Left lung (tissue), 10 donors: ENCODE measurements around the gene APOM. TPM values are rescaled to one million over a fixed set of nuclear protein-coding genes. Genes with fewer than 3 reads are reported as not detected.

Experiments
- ATAC-seq: fragments of 200-7000 bp; cut with Tn5 transposase; one replicate; pipeline ENCODE4 v1.9.1; 2020; ENCODE audit warnings: moderate library complexity
- DNase-seq, 4 donors: peaks; one replicate each; pipeline ENCODE4 v3.0.0-alpha.2; 2013 to 2020
- H3K27ac ChIP-seq, 2 donors: fragments of 200-600 bp; sonication (generic) in 1 of 2; one replicate each; pipeline versions ENCODE4 v1.5.0 to v1.8.0; 2020 to 2021
- H3K27me3 ChIP-seq, 2 donors: fragments of 200-600 bp; sonication (generic) in 1 of 2; one replicate each; pipeline versions ENCODE4 v1.5.0 to v1.8.0; 2020 to 2021
- H3K36me3 ChIP-seq, 2 donors: fragments of 200-600 bp; sonication (generic) in 1 of 2; one replicate each; pipeline versions ENCODE4 v1.5.0 to v1.8.0; 2020 to 2021
- H3K4me1 ChIP-seq, 2 donors: fragments of 200-600 bp; one replicate each; pipeline ENCODE4 v1.8.0; 2021
- H3K4me3 ChIP-seq, 2 donors: fragments of 200-600 bp; sonication (generic) in 1 of 2; one replicate each; pipeline versions ENCODE4 v1.5.0 to v1.8.0; 2020 to 2021; ENCODE audit warnings: mild to moderate bottlenecking in 1 of 2
- H3K9me3 ChIP-seq, 2 donors: fragments of 200-600 bp; sonication (generic) in 1 of 2; one replicate each; pipeline versions ENCODE4 v1.5.0 to v1.8.0; 2020 to 2021
- CTCF ChIP-seq, 2 donors: fragments of 200-600 bp; sonication (generic) in 1 of 2; IDR thresholded peaks; one replicate each; pipeline versions ENCODE4 v1.5.0 to v1.8.0; 2021; ENCODE audit warnings: antibody characterized with exemption in 2 of 2
- intact Hi-C, 2 donors: fragments of 100-400 bp; cut with DNase I; formaldehyde crosslinking; loops; one replicate each; pipeline versions ENCODE4 v1.11.2 to v1.14.2; 2022
- polyA plus RNA-seq, 6 donors: library from polyadenylated mRNA; unstranded; fragments of 120-200 nt; gene quantifications; one replicate each; pipeline ENCODE4 v1.2.1, GENCODE V29; 2013; ENCODE audit not compliant: insufficient read length in 6 of 6
- total RNA-seq, 2 donors: library from RNA; stranded (reverse); fragmentation: NEBNext Ultra II Directional; extraction: Animal tissue kit (Norgen Biotek cat#: 25700); gene quantifications; one replicate each; pipeline ENCODE4 v1.2.1, GENCODE V29; 2021
- donor health status: DM: no; HTN: yes; CAD: no.
- donor health status: DM: no; HTN: no; CAD: no.

APOM gene
- total and polyA plus RNA-seq, 8 donors, result 1.0 to 8.0 (median 5.5) TPM

- intact Hi-C loops, result loop anchor here in 1 of 2 donors (10.0 kb wide), 2 partner anchors 188 to 278 kb away; partner anchors contain the start of genes NELFE, NEU1 and SKIC2
- ATAC-seq, result no peak
- H3K4me3 ChIP-seq, result no peak overlapping the region
- H3K36me3 ChIP-seq, result peaks cover 0 to 27% of the 10 kb centered on the region in 2 donors
- no peaks in the 10 kb centered on the region for H3K27me3 ChIP-seq
- no peak for DNase-seq
- no peaks in the 10 kb centered on the region for H3K9me3 ChIP-seq
- no peak overlapping the region for H3K27ac ChIP-seq
- peaks cover 5 to 13% of the 10 kb centered on the region in 2 donors for H3K4me1 ChIP-seq
- TF ChIP-seq CTCF (IDR thresholded peaks at IDR 0.05), result no peak
Measured at GRCh38 chr6:31676322-31676903, 20.7 kb downstream of the APOM start.

- no peak for DNase-seq
- no peak for TF ChIP-seq CTCF (IDR thresholded peaks at IDR 0.05)
- Histone ChIP-seq H3K4me3 (no peak overlapping the region), H3K9me3 (no peaks in the 10 kb centered on the region), H3K27me3 (no peaks in the 10 kb centered on the region), H3K27ac (no peak overlapping the region), H3K36me3 (peaks cover 0 to 22% of the 10 kb centered on the region in 2 donors), H3K4me1 (peaks cover 5 to 18% of the 10 kb centered on the region in 2 donors)
- ATAC-seq, result no peak
- intact Hi-C loops, result loop anchor here in 1 of 2 donors (10.0 kb wide), 2 partner anchors 188 to 278 kb away; partner anchors contain the start of genes NELFE, NEU1 and SKIC2
Measured at GRCh38 chr6:31676904-31677303, 21.2 kb downstream of the APOM start.

- DNase-seq (no peak), ATAC-seq (no peak)
- Histone ChIP-seq H3K4me1 (peaks cover 5 to 19% of the 10 kb centered on the region in 2 donors), H3K9me3 (no peaks in the 10 kb centered on the region), H3K27ac (no peak overlapping the region), H3K4me3 (no peak overlapping the region), H3K27me3 (no peaks in the 10 kb centered on the region), H3K36me3 (peaks cover 0 to 12% of the 10 kb centered on the region in 2 donors)
- no peak for TF ChIP-seq CTCF (IDR thresholded peaks at IDR 0.05)
- intact Hi-C loops, result loop anchor here in 1 of 2 donors (10.0 kb wide), 2 partner anchors 187 to 277 kb away; partner anchors contain the start of genes NELFE, NEU1 and SKIC2
Measured at GRCh38 chr6:31677955-31678354, 22.3 kb downstream of the APOM start.

- peak; percentile 86 to 95 (median 90) for DNase-seq
- peak within 1 kb of the TSS; percentile 38 to 50 for H3K4me3 ChIP-seq
- intact Hi-C loops, result no loop called here
- no peaks in the 10 kb centered on the region for H3K27me3 ChIP-seq
- TF ChIP-seq CTCF (IDR thresholded peaks at IDR 0.05), result peak; percentile 41 to 75
- peaks cover 0 to 15% of the 10 kb centered on the region in 2 donors for H3K36me3 ChIP-seq
- peak; percentile 92 for ATAC-seq
- H3K27ac ChIP-seq, result peak within 1 kb of the TSS; percentile 60 to 82
- peaks cover 5 to 24% of the 10 kb centered on the region in 2 donors for H3K4me1 ChIP-seq
- no peaks in the 10 kb centered on the region for H3K9me3 ChIP-seq
Measured at GRCh38 chr6:31680226-31681134, 24.8 kb downstream of the APOM start, which contains the start of gene LY6G5C. TSS of gene LY6G5C (minus strand) at chr6:31681067. CDS start at chr6:31680373, 694 bp downstream.
